Suprapubic skin (tissue), 3 donors: ENCODE data around the gene CSTF3.

ENCODE experiments used
- CTCF ChIP-seq, 2 donors: fragments of 200-600 bp in 1 of 2; fragments of 450-650 bp in 1 of 2; sonication (generic) in 1 of 2; IDR thresholded peaks; one replicate each; pipeline ENCODE4 v1.5.1; 2016 to 2019; ENCODE audit warnings: antibody characterized with exemption in 2 of 2, mild to moderate bottlenecking in 1 of 2, moderate library complexity in 1 of 2
- EP300 ChIP-seq: sonication (generic); formaldehyde crosslinking; IDR thresholded peaks from one replicate; pipeline ENCODE4 v1.6.1; 2017; ENCODE audit warnings: antibody characterized with exemption
- POLR2A ChIP-seq, 2 donors: fragments of 450-650 bp; IDR thresholded peaks; one replicate each; pipeline ENCODE4 v1.6.1; 2017; ENCODE audit warnings: antibody characterized with exemption in 2 of 2, mild to moderate bottlenecking in 2 of 2, moderate library complexity in 2 of 2

- TF ChIP-seq CTCF (IDR thresholded peaks at IDR 0.05) (no peak), EP300 (no peak), POLR2A (IDR thresholded peaks at IDR 0.05) (no peak)
These were observed 3.9 kb downstream of the CSTF3 start for GRCh38 chr11:33157103-33158027.
